Astrocyte (in vitro differentiated cells and primary cell): Measurements from ENCODE around the gene PPP2R3B. TPM values are rescaled to one million over a fixed set of nuclear protein-coding genes. Genes with fewer than 3 reads are reported as not detected.
A peak's percentile ranks its signal among the peaks of the same experiment; 100 is the strongest.

Experiments used
- DNase-seq: peaks from one replicate; pipeline ENCODE4 v3.0.0-alpha.2; 2010; ENCODE audit warnings: low read depth
- FAIRE-seq: peaks from 2 replicates; lab custom pipeline; 2011; peaks lifted over from hg19 to GRCh38; lab: Jason Lieb, UNC
- H2AFZ ChIP-seq: 2 replicates; pipeline ENCODE4 v1.6.0; 2012; ENCODE audit warnings: low read depth, low read length, inconsistent platforms
- H3K27ac ChIP-seq: 2 replicates; pipeline ENCODE4 v1.5.1; 2011; ENCODE audit warnings: low read depth, low read length, inconsistent platforms
- H3K27me3 ChIP-seq: 2 replicates; pipeline ENCODE4 v1.6.0; 2011; ENCODE audit warnings: low read length, inconsistent platforms; ENCODE audit not compliant: insufficient read depth
- H3K36me3 ChIP-seq: 2 replicates; pipeline ENCODE4 v1.5.1; 2011; ENCODE audit warnings: low read length, inconsistent platforms; ENCODE audit not compliant: insufficient read depth
- H3K4me1 ChIP-seq: 2 replicates; pipeline ENCODE4 v1.5.1; 2011; ENCODE audit warnings: low read length, inconsistent platforms; ENCODE audit not compliant: insufficient read depth
- H3K4me2 ChIP-seq: 2 replicates; pipeline ENCODE4 v1.6.0; 2012; ENCODE audit warnings: low read length, inconsistent platforms
- H3K4me3 ChIP-seq: 2 replicates; pipeline ENCODE4 v1.5.1; 2011; ENCODE audit warnings: low read depth, mild to moderate bottlenecking, low read length, inconsistent platforms; ENCODE audit not compliant: insufficient read depth
- H3K79me2 ChIP-seq: 2 replicates; pipeline ENCODE4 v1.6.0; 2012; ENCODE audit warnings: mild to moderate bottlenecking, low read length, inconsistent platforms; ENCODE audit not compliant: insufficient read depth
- H3K9ac ChIP-seq: 2 replicates; pipeline ENCODE4 v1.6.0; 2012; ENCODE audit warnings: mild to moderate bottlenecking, low read length, inconsistent platforms
- H3K9me3 ChIP-seq: 2 replicates; pipeline ENCODE4 v1.5.1; 2012; ENCODE audit warnings: low read depth, mild to moderate bottlenecking, low read length, inconsistent platforms; ENCODE audit not compliant: insufficient read depth
- H4K20me1 ChIP-seq: 2 replicates; pipeline ENCODE4 v1.6.0; 2012; ENCODE audit warnings: low read length, inconsistent platforms; ENCODE audit not compliant: insufficient read depth
- H3K27ac Mint-ChIP-seq: one replicate; pipeline ENCODE4 v1.8.0; 2021; ENCODE audit warnings: mild to moderate bottlenecking, mixed read lengths; ENCODE audit not compliant: unreplicated experiment
- H3K27me3 Mint-ChIP-seq: one replicate; pipeline ENCODE4 v1.8.0; 2021; ENCODE audit warnings: low read depth, mixed read lengths; ENCODE audit not compliant: unreplicated experiment
- H3K36me3 Mint-ChIP-seq: one replicate; pipeline ENCODE4 v1.8.0; 2021; ENCODE audit warnings: low read depth, mixed read lengths; ENCODE audit not compliant: unreplicated experiment
- H3K4me1 Mint-ChIP-seq: one replicate; pipeline ENCODE4 v1.8.0; 2021; ENCODE audit warnings: low read depth, mixed read lengths; ENCODE audit not compliant: unreplicated experiment
- H3K4me3 Mint-ChIP-seq: one replicate; pipeline ENCODE4 v1.8.0; 2021; ENCODE audit warnings: mild to moderate bottlenecking, moderate library complexity, mixed read lengths; ENCODE audit not compliant: unreplicated experiment
- H3K9me3 Mint-ChIP-seq: one replicate; pipeline ENCODE4 v1.8.0; 2021; ENCODE audit warnings: mild to moderate bottlenecking, mixed read lengths; ENCODE audit not compliant: unreplicated experiment
- CTCF ChIP-seq: IDR thresholded peaks from 2 replicates; pipeline ENCODE4 v1.5.1; 2011; ENCODE audit warnings: low read depth, mild to moderate bottlenecking, inconsistent platforms, low read length, moderate library complexity; ENCODE audit not compliant: insufficient read depth
- EZH2 ChIP-seq: IDR thresholded peaks from 2 replicates; pipeline ENCODE4 v1.6.1; 2012; ENCODE audit warnings: mild to moderate bottlenecking, low read length, inconsistent platforms; ENCODE audit not compliant: insufficient read depth
- total RNA-seq: library from RNA; stranded (reverse); gene quantifications from 2 replicates; pipeline ENCODE4 v1.2.1, GENCODE V29; 2021

Gene PPP2R3B
- total RNA-seq, 1 donor from 2014 or later = 44.7 TPM

- no peak overlapping the region for H3K4me3 Mint-ChIP-seq
- Histone ChIP-seq H3K9ac (no peak overlapping the region), H3K27ac (no peak overlapping the region), H3K4me1 (no peaks in the 10 kb centered on the region), H3K4me2 (no peak overlapping the region), H3K36me3 (no peaks in the 10 kb centered on the region), H3K79me2 (no peaks in the 10 kb centered on the region), H3K27me3 (no peaks in the 10 kb centered on the region), H3K9me3 (no peaks in the 10 kb centered on the region), H3K4me3 (no peak overlapping the region), H4K20me1 (no peaks in the 10 kb centered on the region), H2AFZ (no peak overlapping the region)
- peaks cover 8% of the 10 kb centered on the region for H3K9me3 Mint-ChIP-seq
- H3K4me1 Mint-ChIP-seq = no peaks in the 10 kb centered on the region
- FAIRE-seq (no peak), DNase-seq (no peak)
- no peak overlapping the region for H3K27ac Mint-ChIP-seq
- H3K36me3 Mint-ChIP-seq = peaks cover 20% of the 10 kb centered on the region
- no peaks in the 10 kb centered on the region for H3K27me3 Mint-ChIP-seq
- no peak for TF ChIP-seq EZH2
- no peak for TF ChIP-seq CTCF
Measured at GRCh38 chrX:341541-342101, 45.1 kb downstream of the PPP2R3B start.

GRCh38 chrX:340641-341423 lies 45.9 kb downstream of the PPP2R3B start:
- Mint-ChIP-seq H3K27me3 (no peaks in the 10 kb centered on the region), H3K9me3 (peaks cover 14% of the 10 kb centered on the region), H3K27ac (peak overlapping the region; percentile 34), H3K4me3 (no peak overlapping the region), H3K36me3 (peaks cover 26% of the 10 kb centered on the region), H3K4me1 (no peaks in the 10 kb centered on the region)
- no peak overlapping the region for H3K4me2 ChIP-seq
- no peak overlapping the region for H3K27ac ChIP-seq
- no peak overlapping the region for H2AFZ ChIP-seq
- no peaks in the 10 kb centered on the region for H3K4me1 ChIP-seq
- no peaks in the 10 kb centered on the region for H3K79me2 ChIP-seq
- DNase-seq = no peak
- no peaks in the 10 kb centered on the region for H4K20me1 ChIP-seq
- no peaks in the 10 kb centered on the region for H3K36me3 ChIP-seq
- H3K9me3 ChIP-seq = no peaks in the 10 kb centered on the region
- no peaks in the 10 kb centered on the region for H3K27me3 ChIP-seq
- no peak overlapping the region for H3K4me3 ChIP-seq
- H3K9ac ChIP-seq = no peak overlapping the region
- no peak for TF ChIP-seq CTCF
- no peak for TF ChIP-seq EZH2
- FAIRE-seq = no peak

- Histone ChIP-seq H3K4me2 (no peak overlapping the region), H3K27ac (no peak overlapping the region), H3K36me3 (no peaks in the 10 kb centered on the region), H3K4me1 (no peaks in the 10 kb centered on the region), H3K9ac (no peak overlapping the region), H4K20me1 (no peaks in the 10 kb centered on the region), H3K27me3 (no peaks in the 10 kb centered on the region), H3K9me3 (no peaks in the 10 kb centered on the region), H3K4me3 (no peak overlapping the region), H2AFZ (no peak overlapping the region), H3K79me2 (no peaks in the 10 kb centered on the region)
- peaks cover 26% of the 10 kb centered on the region for H3K36me3 Mint-ChIP-seq
- no peak overlapping the region for H3K27ac Mint-ChIP-seq
- peaks cover 18% of the 10 kb centered on the region for H3K9me3 Mint-ChIP-seq
- TF ChIP-seq CTCF = no peak
- TF ChIP-seq EZH2 = no peak
- DNase-seq = no peak
- FAIRE-seq = no peak
- no peak overlapping the region for H3K4me3 Mint-ChIP-seq
- no peaks in the 10 kb centered on the region for H3K4me1 Mint-ChIP-seq
- H3K27me3 Mint-ChIP-seq = no peaks in the 10 kb centered on the region
Measured at GRCh38 chrX:340121-340520, 46.6 kb downstream of the PPP2R3B start.
